ENCODE results near the gene HAUS3. TPM values are rescaled to one million over a fixed set of nuclear protein-coding genes. Genes with fewer than 3 reads are reported as not detected.
A peak's percentile ranks its signal among the peaks of the same experiment; 100 is the strongest.
"Not testable (repeated sequence)": the region's sequence is repeated elsewhere in the genome, so short reads cannot be mapped to it uniquely, and the experiment has no call there.

The HAUS3 gene
- total RNA-seq, 2 donors from 2014 or later: 7.7 to 9.7 TPM

DNA sequence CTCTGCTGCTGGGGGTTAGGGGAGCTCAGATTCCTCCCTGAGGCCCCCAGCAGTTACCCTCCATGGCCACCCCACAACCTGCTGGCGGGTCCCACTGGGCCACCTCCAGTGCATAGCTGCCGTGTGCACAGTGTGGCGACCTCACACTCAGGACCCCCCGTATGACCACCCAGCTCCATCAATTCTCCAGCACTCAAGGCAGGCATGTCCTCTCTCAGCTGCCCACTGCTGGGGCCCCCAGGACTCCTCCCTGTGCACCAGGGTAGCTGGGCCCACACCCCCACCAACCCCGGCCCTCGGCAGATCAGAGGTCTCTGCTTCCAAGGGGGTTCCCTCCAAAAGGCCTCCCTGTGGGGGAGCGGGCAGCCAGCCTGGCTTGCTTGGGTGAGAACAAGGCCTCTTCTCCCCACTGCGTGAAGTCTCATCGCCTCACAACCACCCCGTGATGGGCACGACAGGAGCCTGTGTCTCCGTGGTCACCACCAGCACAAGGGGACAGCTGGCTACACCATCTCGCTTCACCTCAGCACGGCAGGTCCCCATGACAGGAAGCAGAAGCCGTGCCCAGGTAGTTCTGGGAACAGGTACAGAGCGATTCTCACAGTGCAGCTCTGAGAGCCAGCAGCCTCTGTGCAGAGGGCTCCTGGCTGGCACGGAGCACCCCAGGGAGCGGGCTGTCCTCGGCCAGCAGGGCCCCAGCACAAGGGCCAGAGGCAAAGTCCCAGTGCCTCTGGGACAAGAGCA, 4.6 kb upstream of the HAUS3 start:
- DNase-seq (no peak), ATAC-seq (no peak)
- intact Hi-C loops (cut with DNase I, micrococcal nuclease): no loop called here

DNA sequence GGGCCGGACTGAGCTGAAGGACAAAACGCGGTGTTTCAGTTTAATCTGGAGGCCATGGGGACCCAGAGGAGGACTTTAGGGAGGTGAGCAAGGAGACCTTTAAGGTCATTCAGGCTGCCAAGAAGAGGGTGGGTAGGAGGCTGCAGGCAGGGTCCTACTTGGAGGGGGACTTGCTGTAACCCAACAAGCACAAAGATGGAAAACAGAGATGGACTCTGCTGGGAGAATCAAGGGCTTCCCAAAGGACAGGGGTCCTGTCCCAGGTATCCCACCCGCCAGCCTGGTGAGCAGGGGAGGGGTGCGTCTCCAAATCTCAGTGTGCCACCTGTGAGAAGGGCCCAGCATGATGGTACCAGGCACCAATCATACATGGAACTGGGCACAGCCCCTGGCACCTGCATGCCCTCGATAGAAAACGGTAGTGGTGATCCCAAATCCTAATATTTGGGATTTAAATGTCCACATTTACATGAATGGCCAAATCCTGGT, 3.9 kb upstream of the HAUS3 start:
- DNase-seq: no peak
- intact Hi-C loops (cut with DNase I, micrococcal nuclease): no loop called here
- no peak for ATAC-seq

DNA sequence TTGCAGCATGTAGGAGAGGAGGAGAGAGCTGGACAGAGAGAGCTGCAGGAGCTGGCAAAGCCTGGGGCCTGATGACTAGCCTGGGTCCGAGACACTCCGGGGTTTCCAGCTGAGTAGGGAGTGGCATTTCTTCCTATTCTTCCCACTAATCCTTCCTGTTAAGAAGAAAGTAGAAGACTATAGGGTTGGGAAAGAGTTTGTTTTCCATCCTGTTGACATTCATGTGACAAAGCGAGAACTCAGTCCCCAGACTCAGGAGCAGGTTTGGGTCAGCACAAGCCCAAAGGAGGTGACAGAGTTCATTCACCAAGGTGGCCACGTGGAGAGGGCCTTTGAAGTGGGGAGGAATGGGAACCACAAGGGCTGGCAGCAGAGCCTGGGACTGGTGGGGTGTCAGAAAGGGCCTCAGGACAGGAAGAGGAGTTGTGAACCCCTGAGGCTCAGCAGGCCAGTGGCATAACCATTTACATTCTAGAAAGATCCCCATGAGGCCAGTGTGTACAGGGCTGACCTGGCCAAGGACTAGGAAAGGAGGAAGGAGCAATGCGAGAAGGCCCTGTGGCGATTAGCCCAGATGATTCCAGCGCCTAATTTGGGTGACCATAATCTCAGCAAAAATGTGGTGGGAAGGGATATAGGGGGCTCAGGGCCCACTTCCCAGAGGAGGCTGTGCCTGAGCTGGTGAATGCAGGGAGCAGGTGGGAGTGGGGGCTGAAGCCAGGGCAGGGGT, 3.3 kb upstream of the HAUS3 start:
- ATAC-seq (no peak), DNase-seq (no peak)
- intact Hi-C loops (cut with DNase I, micrococcal nuclease): no loop called here

- DNase-seq: peak in 1 of 2 donors; percentile 37
- intact Hi-C loops (cut with DNase I, micrococcal nuclease): no loop called here
- no peak for ATAC-seq
Measured at GRCh38 chr4:2243681-2244380, 1.9 kb upstream of the HAUS3 start.

DNA sequence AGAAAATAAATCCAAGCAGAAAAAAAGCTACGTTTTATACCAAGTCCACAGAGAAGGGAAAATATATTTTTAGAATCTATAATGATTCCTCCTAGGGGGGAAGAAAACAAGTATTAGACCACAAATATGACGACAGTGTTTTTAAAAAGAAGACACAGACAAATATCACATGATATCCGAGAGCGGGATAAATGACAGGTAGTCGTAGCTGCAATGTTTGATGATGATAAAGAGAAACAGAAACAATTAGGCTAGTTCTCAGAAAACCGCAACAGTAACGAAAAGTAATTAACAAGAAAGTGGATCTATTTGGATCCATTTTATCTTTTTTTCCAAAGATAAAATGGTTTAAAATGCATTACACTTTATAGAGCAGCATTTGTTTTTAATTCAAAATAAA, 918 bp downstream of the HAUS3 start:
- DNase-seq: no peak
- no peak for ATAC-seq
- intact Hi-C loops (cut with DNase I, micrococcal nuclease): no loop called here

DNA sequence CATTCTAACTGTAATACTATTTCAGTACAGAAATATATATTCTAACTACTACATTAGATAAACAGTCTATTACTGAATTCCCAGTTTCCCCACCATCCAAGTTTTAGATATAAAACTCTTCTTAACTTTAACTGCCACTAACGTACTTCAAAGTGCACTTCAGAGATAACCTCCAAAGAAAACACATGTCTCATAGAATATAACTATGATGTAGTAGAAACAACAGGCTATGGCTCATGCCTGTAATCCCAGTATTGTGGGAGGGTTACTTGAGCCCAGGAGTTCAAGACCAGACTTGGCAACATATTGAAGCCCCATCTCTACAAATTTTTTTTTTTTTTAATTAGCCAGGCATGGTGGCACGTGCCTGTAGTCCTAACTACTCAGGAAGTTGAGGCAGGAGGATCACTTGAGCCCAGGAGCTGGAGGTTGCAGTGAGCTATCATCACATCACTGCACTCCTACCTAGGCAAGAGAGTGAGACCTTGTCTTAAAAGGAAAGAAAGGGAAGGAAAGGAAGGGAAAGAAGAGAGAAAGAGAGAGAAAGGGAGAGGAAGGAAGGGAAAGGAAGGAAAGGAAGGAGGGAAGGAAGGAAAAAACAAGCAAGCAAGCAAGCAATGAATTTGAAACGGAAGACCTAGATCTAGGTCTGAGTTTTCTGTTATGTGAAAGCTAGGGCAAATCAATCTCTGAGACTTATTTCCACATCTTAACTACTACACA, 4.8 kb downstream of the HAUS3 start:
- no peak for ATAC-seq
- intact Hi-C loops (cut with DNase I, micrococcal nuclease): no loop called here
- DNase-seq: no peak

DNA sequence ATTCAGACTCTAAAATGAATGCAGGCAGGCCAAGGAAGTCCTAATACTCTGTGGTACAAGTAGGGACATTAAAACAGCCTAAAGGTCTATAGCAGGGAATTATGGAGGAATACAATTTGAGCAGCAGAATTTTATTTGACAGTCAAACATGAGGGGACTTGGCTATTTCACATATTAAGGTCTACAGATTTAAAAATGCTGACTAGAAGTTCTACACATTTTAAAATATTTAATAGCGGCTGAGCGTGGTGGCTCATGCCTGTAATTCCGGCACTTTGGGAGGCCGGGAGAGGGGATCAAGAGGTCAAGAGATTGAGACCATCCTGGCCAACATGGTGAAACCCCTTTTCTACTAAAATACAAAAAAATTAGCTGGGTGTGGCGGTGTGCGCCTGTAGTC, 10.8 kb downstream of the HAUS3 start:
- intact Hi-C loops (cut with DNase I, micrococcal nuclease): no loop called here
- DNase-seq: no peak
- ATAC-seq: no peak

DNA sequence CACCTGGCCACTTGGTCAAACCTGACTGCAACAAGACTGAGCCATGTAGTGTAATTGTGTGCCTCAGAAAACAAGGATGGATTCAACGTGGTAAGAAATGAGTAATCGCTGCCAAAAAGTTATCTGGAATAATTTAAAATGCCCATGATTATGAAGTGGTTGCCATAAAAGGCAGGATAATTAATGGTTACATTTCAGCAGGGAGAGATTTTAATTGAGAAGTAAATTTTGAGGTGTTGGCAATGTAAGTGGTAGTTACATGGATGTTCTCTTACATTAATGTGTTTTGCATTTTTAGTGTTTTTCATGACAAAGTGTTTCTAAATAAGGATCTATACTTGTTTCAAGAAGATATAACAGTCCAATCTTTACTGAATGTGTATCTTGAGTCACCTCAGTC, 15.7 kb downstream of the HAUS3 start:
- intact Hi-C loops (cut with DNase I, micrococcal nuclease): loop anchor here in 1 of 2 donors (10.0 kb wide), 1 partner anchor 219 kb away; no protein-coding TSS in a partner anchor
- DNase-seq (no peak), ATAC-seq (no peak)

DNA sequence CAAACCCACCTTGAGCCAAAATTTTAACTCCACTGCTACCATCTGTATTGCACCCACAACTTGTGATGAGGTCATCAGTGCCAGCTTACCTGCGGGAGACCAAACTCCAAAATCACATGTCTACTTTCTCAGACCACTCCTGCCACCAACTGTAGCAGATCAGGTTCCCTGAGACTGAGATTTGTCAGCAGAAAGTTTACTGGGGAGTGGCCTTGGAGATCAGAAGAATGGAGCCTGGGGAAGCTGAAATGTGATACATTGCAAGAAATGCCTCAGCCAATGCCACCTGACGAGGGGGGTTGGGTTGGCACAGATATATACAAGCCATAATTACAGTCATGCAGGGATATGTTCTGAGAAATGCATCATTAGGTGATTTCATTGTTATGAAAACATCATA, 19.1 kb downstream of the HAUS3 start:
- ATAC-seq (no peak), DNase-seq (no peak)
- intact Hi-C loops (cut with DNase I, micrococcal nuclease): loop anchor here in 1 of 2 donors (10.0 kb wide), 1 partner anchor 222 kb away; no protein-coding TSS in a partner anchor

- intact Hi-C loops (cut with DNase I, micrococcal nuclease): loop anchor here in 1 of 2 donors (10.0 kb wide), 1 partner anchor 223 kb away; no protein-coding TSS in a partner anchor
- DNase-seq, ATAC-seq: not testable (repeated sequence)
Measured at GRCh38 chr4:2221378-2221777, 20.5 kb downstream of the HAUS3 start.

- peak; percentile 53 to 82 for DNase-seq
- intact Hi-C loops (cut with DNase I, micrococcal nuclease): loop anchor here in 1 of 2 donors (10.0 kb wide), 1 partner anchor 225 kb away; no protein-coding TSS in a partner anchor
- ATAC-seq: peak; percentile 97
Measured at GRCh38 chr4:2220016-2220630, 21.8 kb downstream of the HAUS3 start.

DNA sequence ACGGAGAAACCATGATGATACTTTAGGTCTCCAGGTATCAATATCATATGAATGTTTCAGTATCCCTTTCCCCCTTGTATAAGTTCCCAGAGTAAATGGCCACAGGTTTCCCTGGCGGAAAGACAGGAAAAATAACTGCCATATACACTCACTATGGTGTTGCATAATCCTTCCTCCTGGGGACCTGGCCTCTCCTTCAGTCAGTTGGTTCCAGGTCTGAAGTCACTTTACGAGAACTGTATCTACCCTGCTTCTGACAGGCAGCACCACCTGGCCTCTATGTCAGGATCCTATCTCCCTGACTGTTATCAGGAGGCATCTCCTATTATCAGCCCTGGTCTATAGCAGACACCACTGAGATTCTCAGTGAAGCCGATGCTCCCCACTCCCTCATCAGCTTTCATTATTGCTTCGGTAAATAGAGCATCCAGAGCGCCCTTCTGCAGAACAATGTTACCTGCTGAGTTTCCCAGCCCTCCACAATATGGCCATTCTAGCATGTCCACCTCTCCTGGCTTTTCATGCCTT, 22.6 kb downstream of the HAUS3 start:
- intact Hi-C loops (cut with DNase I, micrococcal nuclease): loop anchor here in 1 of 2 donors (5.0 kb wide), 1 partner anchor 243 kb away; no protein-coding TSS in a partner anchor
- no peak for ATAC-seq
- DNase-seq: no peak

- ATAC-seq: no peak
- no peak for DNase-seq
- intact Hi-C loops (cut with DNase I, micrococcal nuclease): loop anchor here in 1 of 2 donors (5.0 kb wide), 1 partner anchor 244 kb away; no protein-coding TSS in a partner anchor
Measured at GRCh38 chr4:2218436-2218835, 23.5 kb downstream of the HAUS3 start.

DNA sequence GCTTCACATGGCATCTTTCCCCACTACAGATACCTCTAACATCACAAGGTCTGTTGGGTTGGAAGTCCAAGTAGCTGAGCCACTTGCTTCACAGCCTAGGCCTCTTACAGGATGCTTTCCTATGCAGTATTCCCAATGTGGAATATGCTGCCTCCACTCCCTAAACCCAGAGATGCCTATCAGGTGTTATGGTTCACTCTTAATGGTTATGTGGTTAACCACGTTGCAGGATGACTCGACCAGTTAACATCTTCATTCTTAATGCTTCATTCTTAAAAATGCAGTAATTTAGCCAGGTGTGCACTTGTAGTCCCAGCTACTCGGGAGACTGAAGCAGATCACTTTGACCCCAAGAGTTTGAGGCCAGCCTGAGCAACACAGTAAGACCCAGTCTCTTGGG, 24.2 kb downstream of the HAUS3 start:
- ATAC-seq: no peak
- intact Hi-C loops (cut with DNase I, micrococcal nuclease): loop anchor here in 1 of 2 donors (5.0 kb wide), 1 partner anchor 245 kb away; no protein-coding TSS in a partner anchor

DNA sequence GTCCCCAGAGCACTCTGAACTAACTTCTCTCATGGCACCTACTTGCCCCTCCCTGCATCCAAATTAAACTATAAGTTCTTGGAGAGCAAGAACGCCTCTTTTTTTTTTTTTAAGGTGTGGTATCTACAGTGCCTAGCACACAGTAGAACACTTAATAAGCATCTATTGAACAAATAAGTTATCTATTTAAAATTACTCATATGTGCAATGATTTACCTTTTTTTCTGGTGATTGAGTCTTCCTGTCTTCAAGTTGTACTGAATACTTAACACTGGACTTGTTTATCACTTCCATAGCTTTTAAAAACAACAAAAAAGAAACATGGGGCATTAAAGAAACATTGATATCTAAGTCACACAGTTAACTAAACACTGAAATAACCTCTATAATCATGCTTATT, 29.1 kb downstream of the HAUS3 start:
- ATAC-seq (no peak), DNase-seq (no peak)
- intact Hi-C loops (cut with DNase I, micrococcal nuclease): no loop called here

More for the DNA sequence above, 24.2 kb downstream of the HAUS3 start:
- no peak for DNase-seq

GRCh38 chr4:2202789-2203188, 39.1 kb downstream of the HAUS3 start:
- ATAC-seq; DNase-seq; intact Hi-C loops (cut with DNase I, micrococcal nuclease): not testable (repeated sequence)

DNA sequence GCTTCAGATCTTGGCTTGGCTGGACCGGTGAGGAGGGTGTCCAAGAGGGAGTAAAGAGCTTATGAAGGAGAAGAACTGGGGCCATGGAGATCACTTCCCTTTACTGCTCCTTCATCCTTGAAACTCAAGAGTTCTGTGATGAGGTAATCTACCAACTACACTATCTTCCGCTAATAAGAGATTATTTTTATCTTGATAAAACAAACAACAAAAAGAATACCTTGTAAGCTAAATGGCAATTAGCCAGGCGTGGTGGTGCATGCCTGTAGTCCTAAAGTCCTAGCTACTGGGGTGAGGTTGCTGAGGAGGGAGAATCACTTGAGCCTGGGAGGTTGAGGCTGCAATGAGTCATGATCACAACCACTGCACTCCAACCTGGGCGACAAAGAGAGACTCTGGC, 47.4 kb downstream of the HAUS3 start:
- intact Hi-C loops (cut with DNase I, micrococcal nuclease): no loop called here
- ATAC-seq (no peak), DNase-seq (no peak)

DNA sequence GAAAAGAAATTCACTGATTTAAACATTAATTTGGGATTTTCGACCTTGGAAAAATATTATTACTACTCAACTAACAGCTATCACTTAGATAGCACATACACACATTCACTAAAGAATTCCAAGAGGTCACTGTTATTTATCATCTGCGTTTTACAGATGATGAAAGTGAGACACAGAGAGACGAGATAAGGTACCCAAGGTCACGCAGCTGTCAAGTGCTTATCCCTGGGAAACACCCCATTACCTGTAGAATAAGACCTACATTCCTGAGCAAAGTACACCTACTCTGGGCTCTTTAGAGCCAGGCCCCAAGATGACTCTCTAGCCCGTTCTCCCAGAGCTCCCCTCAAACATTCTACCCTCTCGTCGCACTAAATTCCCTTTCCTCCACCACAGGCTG, 48.6 kb downstream of the HAUS3 start:
- intact Hi-C loops (cut with DNase I, micrococcal nuclease): no loop called here
- DNase-seq (no peak), ATAC-seq (no peak)
